Measurements from ENCODE around the gene RAI14.

Gene RAI14

GRCh38 chr5:34806532-34806931 is 150.4 kb downstream of the RAI14 start:
- no peaks in the 10 kb centered on the region for H3K9me3 ChIP-seq (ENCODE audit: control insufficient read depth, insufficient read depth, low read length)
- no peak overlapping the region for H3K4me3 ChIP-seq (ENCODE audit: low read length)
- no peaks in the 10 kb centered on the region for H3K27me3 ChIP-seq (ENCODE audit: control insufficient read depth, low read length)
- TF ChIP-seq EZH2phosphoT487 (IDR thresholded peaks at IDR 0.05; ENCODE audit: borderline replicate concordance, low read length) = no peak
- TF ChIP-seq, protein P1, sequence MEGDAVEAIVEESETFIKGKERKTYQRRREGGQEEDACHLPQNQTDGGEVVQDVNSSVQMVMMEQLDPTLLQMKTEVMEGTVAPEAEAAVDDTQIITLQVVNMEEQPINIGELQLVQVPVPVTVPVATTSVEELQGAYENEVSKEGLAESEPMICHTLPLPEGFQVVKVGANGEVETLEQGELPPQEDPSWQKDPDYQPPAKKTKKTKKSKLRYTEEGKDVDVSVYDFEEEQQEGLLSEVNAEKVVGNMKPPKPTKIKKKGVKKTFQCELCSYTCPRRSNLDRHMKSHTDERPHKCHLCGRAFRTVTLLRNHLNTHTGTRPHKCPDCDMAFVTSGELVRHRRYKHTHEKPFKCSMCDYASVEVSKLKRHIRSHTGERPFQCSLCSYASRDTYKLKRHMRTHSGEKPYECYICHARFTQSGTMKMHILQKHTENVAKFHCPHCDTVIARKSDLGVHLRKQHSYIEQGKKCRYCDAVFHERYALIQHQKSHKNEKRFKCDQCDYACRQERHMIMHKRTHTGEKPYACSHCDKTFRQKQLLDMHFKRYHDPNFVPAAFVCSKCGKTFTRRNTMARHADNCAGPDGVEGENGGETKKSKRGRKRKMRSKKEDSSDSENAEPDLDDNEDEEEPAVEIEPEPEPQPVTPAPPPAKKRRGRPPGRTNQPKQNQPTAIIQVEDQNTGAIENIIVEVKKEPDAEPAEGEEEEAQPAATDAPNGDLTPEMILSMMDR (IDR thresholded peaks at IDR 0.05; ENCODE audit: low read depth, low read length, poor library complexity, severe bottlenecking) = no peak
- H4K20me1 ChIP-seq (ENCODE audit: control insufficient read depth, insufficient read depth, low read depth, low read length) = no peaks in the 10 kb centered on the region
- no peak overlapping the region for H3K4me2 ChIP-seq (ENCODE audit: low read length)
- no peaks in the 10 kb centered on the region for H3K9me2 ChIP-seq (replicated peaks; ENCODE audit: control insufficient read depth, low read length)
- no peak overlapping the region for H3K27ac ChIP-seq (ENCODE audit: low read depth, low read length)
- H3K36me3 ChIP-seq (ENCODE audit: control insufficient read depth, low read length) = no peaks in the 10 kb centered on the region
- H3K4me1 ChIP-seq (ENCODE audit: control insufficient read depth, low read length) = no peaks in the 10 kb centered on the region
- no peaks in the 10 kb centered on the region for H3K79me2 ChIP-seq (ENCODE audit: control insufficient read depth, low read length)
- H3F3A ChIP-seq (ENCODE audit: control insufficient read depth, insufficient read depth) = no peaks in the 10 kb centered on the region

GRCh38 chr5:34811706-34812105 is 155.6 kb downstream of the RAI14 start:
- Histone ChIP-seq H3K9me3 (ENCODE audit: control insufficient read depth, insufficient read depth, low read length) (no peaks in the 10 kb centered on the region), H3F3A (ENCODE audit: control insufficient read depth, insufficient read depth) (no peaks in the 10 kb centered on the region), H3K27ac (ENCODE audit: low read depth, low read length) (no peak overlapping the region), H4K20me1 (ENCODE audit: control insufficient read depth, insufficient read depth, low read depth, low read length) (no peaks in the 10 kb centered on the region), H3K4me3 (ENCODE audit: low read length) (no peak overlapping the region), H3K9me2 (replicated peaks; ENCODE audit: control insufficient read depth, low read length) (no peaks in the 10 kb centered on the region), H3K4me1 (ENCODE audit: control insufficient read depth, low read length) (no peaks in the 10 kb centered on the region), H3K4me2 (ENCODE audit: low read length) (no peak overlapping the region), H3K27me3 (ENCODE audit: control insufficient read depth, low read length) (no peaks in the 10 kb centered on the region), H3K79me2 (ENCODE audit: control insufficient read depth, low read length) (no peaks in the 10 kb centered on the region), H3K36me3 (ENCODE audit: control insufficient read depth, low read length) (no peaks in the 10 kb centered on the region)
- no peak for TF ChIP-seq EZH2phosphoT487 (IDR thresholded peaks at IDR 0.05; ENCODE audit: borderline replicate concordance, low read length)
- TF ChIP-seq, protein P1 (IDR thresholded peaks at IDR 0.05; ENCODE audit: low read depth, low read length, poor library complexity, severe bottlenecking) = no peak

GRCh38 chr5:34813509-34813908 is 157.4 kb downstream of the RAI14 start:
- Histone ChIP-seq H3K4me1 (ENCODE audit: control insufficient read depth, low read length) (no peaks in the 10 kb centered on the region), H3K4me2 (ENCODE audit: low read length) (no peak overlapping the region), H3K36me3 (ENCODE audit: control insufficient read depth, low read length) (no peaks in the 10 kb centered on the region), H3K9me3 (ENCODE audit: control insufficient read depth, insufficient read depth, low read length) (no peaks in the 10 kb centered on the region), H3K4me3 (ENCODE audit: low read length) (no peak overlapping the region), H3K79me2 (ENCODE audit: control insufficient read depth, low read length) (no peaks in the 10 kb centered on the region), H3K27ac (ENCODE audit: low read depth, low read length) (no peak overlapping the region), H3K27me3 (ENCODE audit: control insufficient read depth, low read length) (no peaks in the 10 kb centered on the region), H4K20me1 (ENCODE audit: control insufficient read depth, insufficient read depth, low read depth, low read length) (no peaks in the 10 kb centered on the region), H3K9me2 (replicated peaks; ENCODE audit: control insufficient read depth, low read length) (no peaks in the 10 kb centered on the region), H3F3A (ENCODE audit: control insufficient read depth, insufficient read depth) (no peaks in the 10 kb centered on the region)
- TF ChIP-seq, protein P1 (IDR thresholded peaks at IDR 0.05; ENCODE audit: low read depth, low read length, poor library complexity, severe bottlenecking) = no peak
- TF ChIP-seq EZH2phosphoT487 (IDR thresholded peaks at IDR 0.05; ENCODE audit: borderline replicate concordance, low read length) = no peak
